Measurements from ENCODE around the gene NET1.

NET1 gene

GRCh38 chr10:5381187-5381586 lies 31.2 kb upstream of the NET1 start:
- Histone ChIP-seq H3K27ac (replicated peaks; ENCODE audit: low read length) (no peak overlapping the region), H2AFZ (ENCODE audit: low read length) (no peak overlapping the region), H3K36me3 (replicated peaks in 1 of 2; ENCODE audit: control insufficient read depth in 2 of 2, insufficient read depth in 2 of 2, low read length in 2 of 2) (no peaks in the 10 kb centered on the region), H3K4me1 (ENCODE audit: control insufficient read depth in 2 of 2, insufficient read depth in 1 of 2, low read depth in 1 of 2, low read length in 2 of 2) (peaks cover 0 to 2% of the 10 kb centered on the region in 2 donors), H3K18ac (ENCODE audit: low read length) (no peak overlapping the region), H3K23ac (ENCODE audit: low read depth, low read length, poor library complexity) (no peak overlapping the region), H4K91ac (ENCODE audit: low read depth, low read length, poor library complexity) (no peak overlapping the region), H3K9me3 (replicated peaks in 1 of 2; ENCODE audit: control insufficient read depth in 2 of 2, insufficient read depth in 1 of 2, low read depth in 1 of 2, low read length in 2 of 2) (peaks cover 0 to 3% of the 10 kb centered on the region in 2 donors), H2BK5ac (ENCODE audit: low read length) (no peak overlapping the region), H3K9ac (ENCODE audit: low read depth, low read length, poor library complexity) (no peak overlapping the region), H3K14ac (ENCODE audit: low read length) (peak overlapping the region; percentile 11), H2BK120ac (ENCODE audit: low read depth, low read length) (no peak overlapping the region), H2AK5ac (ENCODE audit: low read depth, low read length) (no peak overlapping the region), H3K79me1 (ENCODE audit: low read depth, low read length) (no peaks in the 10 kb centered on the region), H3K27me3 (ENCODE audit: control insufficient read depth in 3 of 3, insufficient read depth in 3 of 3, low read depth in 1 of 3, low read length in 3 of 3) (peaks cover 0 to 1% (median 0%) of the 10 kb centered on the region in 3 experiments), H2BK15ac (ENCODE audit: low read length) (no peak overlapping the region), H4K8ac (ENCODE audit: low read depth, low read length) (no peak overlapping the region), H3K4me3 (ENCODE audit: low read length in 2 of 2) (peak overlapping the region in 1 of 2 donors; percentile 57), H3K4ac (ENCODE audit: low read length) (no peak overlapping the region), H3K4me2 (ENCODE audit: insufficient read depth, low read length, poor library complexity, severe bottlenecking) (no peak overlapping the region), H2BK12ac (ENCODE audit: low read length) (no peak overlapping the region)
- 100% methylated on average over 1 of the region's 2 CpGs; no CpG with 5 or more reads in 1 of the 2 donors for WGBS, 2 donors (ENCODE audit: extremely low coverage in 2 of 2, insufficient read length in 2 of 2, insufficient replicate concordance in 1 of 2)
- no peak for DNase-seq (ENCODE audit: low spot score)

GRCh38 chr10:5385224-5385623 lies 27.1 kb upstream of the NET1 start:
- H3K18ac ChIP-seq (ENCODE audit: low read length): no peak overlapping the region
- no peak overlapping the region for H2AK5ac ChIP-seq (ENCODE audit: low read depth, low read length)
- H3K9ac ChIP-seq (ENCODE audit: low read depth, low read length, poor library complexity): no peak overlapping the region
- H3K27ac ChIP-seq (replicated peaks; ENCODE audit: low read length): no peak overlapping the region
- no peak overlapping the region for H3K4me3 ChIP-seq (ENCODE audit: low read length in 2 of 2)
- no peak overlapping the region for H2BK12ac ChIP-seq (ENCODE audit: low read length)
- no peak overlapping the region for H3K4me2 ChIP-seq (ENCODE audit: insufficient read depth, low read length, poor library complexity, severe bottlenecking)
- peaks cover 0 to 2% (median 0%) of the 10 kb centered on the region in 3 experiments for H3K27me3 ChIP-seq (ENCODE audit: control insufficient read depth in 3 of 3, insufficient read depth in 3 of 3, low read depth in 1 of 3, low read length in 3 of 3)
- H3K79me1 ChIP-seq (ENCODE audit: low read depth, low read length): no peaks in the 10 kb centered on the region
- no peak for DNase-seq (ENCODE audit: low spot score)
- H3K9me3 ChIP-seq (replicated peaks in 1 of 2; ENCODE audit: control insufficient read depth in 2 of 2, insufficient read depth in 1 of 2, low read depth in 1 of 2, low read length in 2 of 2): peaks cover 3 to 4% of the 10 kb centered on the region in 2 donors
- no peak overlapping the region for H3K4ac ChIP-seq (ENCODE audit: low read length)
- H3K23ac ChIP-seq (ENCODE audit: low read depth, low read length, poor library complexity): no peak overlapping the region
- no peak overlapping the region for H4K91ac ChIP-seq (ENCODE audit: low read depth, low read length, poor library complexity)
- H3K36me3 ChIP-seq (replicated peaks in 1 of 2; ENCODE audit: control insufficient read depth in 2 of 2, insufficient read depth in 2 of 2, low read length in 2 of 2): no peaks in the 10 kb centered on the region
- H2BK5ac ChIP-seq (ENCODE audit: low read length): no peak overlapping the region
- no peak overlapping the region for H4K8ac ChIP-seq (ENCODE audit: low read depth, low read length)
- WGBS, 2 donors (ENCODE audit: extremely low coverage in 2 of 2, insufficient read length in 2 of 2, insufficient replicate concordance in 1 of 2): no CpG with 5 or more reads among the region's 2 CpGs
- H2AFZ ChIP-seq (ENCODE audit: low read length): no peak overlapping the region
- no peaks in the 10 kb centered on the region for H3K4me1 ChIP-seq (ENCODE audit: control insufficient read depth in 2 of 2, insufficient read depth in 1 of 2, low read depth in 1 of 2, low read length in 2 of 2)
- H3K14ac ChIP-seq (ENCODE audit: low read length): no peak overlapping the region
- no peak overlapping the region for H2BK120ac ChIP-seq (ENCODE audit: low read depth, low read length)
- H2BK15ac ChIP-seq (ENCODE audit: low read length): no peak overlapping the region

GRCh38 chr10:5387169-5387568 lies 25.2 kb upstream of the NET1 start:
- H3K27ac ChIP-seq (replicated peaks; ENCODE audit: low read length): no peak overlapping the region
- peaks cover 0 to 2% (median 0%) of the 10 kb centered on the region in 3 experiments for H3K27me3 ChIP-seq (ENCODE audit: control insufficient read depth in 3 of 3, insufficient read depth in 3 of 3, low read depth in 1 of 3, low read length in 3 of 3)
- no peaks in the 10 kb centered on the region for H3K4me1 ChIP-seq (ENCODE audit: control insufficient read depth in 2 of 2, insufficient read depth in 1 of 2, low read depth in 1 of 2, low read length in 2 of 2)
- H3K4me2 ChIP-seq (ENCODE audit: insufficient read depth, low read length, poor library complexity, severe bottlenecking): no peak overlapping the region
- H3K36me3 ChIP-seq (replicated peaks in 1 of 2; ENCODE audit: control insufficient read depth in 2 of 2, insufficient read depth in 2 of 2, low read length in 2 of 2): no peaks in the 10 kb centered on the region
- no peak overlapping the region for H2BK12ac ChIP-seq (ENCODE audit: low read length)
- DNase-seq (ENCODE audit: low spot score): no peak
- H2AK5ac ChIP-seq (ENCODE audit: low read depth, low read length): no peak overlapping the region
- H3K4ac ChIP-seq (ENCODE audit: low read length): no peak overlapping the region
- H2BK15ac ChIP-seq (ENCODE audit: low read length): no peak overlapping the region
- H3K4me3 ChIP-seq (ENCODE audit: low read length in 2 of 2): no peak overlapping the region
- H3K23ac ChIP-seq (ENCODE audit: low read depth, low read length, poor library complexity): no peak overlapping the region
- H2BK120ac ChIP-seq (ENCODE audit: low read depth, low read length): no peak overlapping the region
- no peaks in the 10 kb centered on the region for H3K79me1 ChIP-seq (ENCODE audit: low read depth, low read length)
- H3K18ac ChIP-seq (ENCODE audit: low read length): no peak overlapping the region
- WGBS, 2 donors (ENCODE audit: extremely low coverage in 2 of 2, insufficient read length in 2 of 2, insufficient replicate concordance in 1 of 2): no CpG with 5 or more reads among the region's 5 CpGs
- no peak overlapping the region for H2AFZ ChIP-seq (ENCODE audit: low read length)
- H4K8ac ChIP-seq (ENCODE audit: low read depth, low read length): no peak overlapping the region
- H3K14ac ChIP-seq (ENCODE audit: low read length): no peak overlapping the region
- H2BK5ac ChIP-seq (ENCODE audit: low read length): no peak overlapping the region
- H4K91ac ChIP-seq (ENCODE audit: low read depth, low read length, poor library complexity): no peak overlapping the region
- H3K9ac ChIP-seq (ENCODE audit: low read depth, low read length, poor library complexity): no peak overlapping the region
- peaks cover 4 to 15% of the 10 kb centered on the region in 2 donors for H3K9me3 ChIP-seq (replicated peaks in 1 of 2; ENCODE audit: control insufficient read depth in 2 of 2, insufficient read depth in 1 of 2, low read depth in 1 of 2, low read length in 2 of 2)

- Histone ChIP-seq H3K27ac (replicated peaks; ENCODE audit: low read length) (no peak overlapping the region), H2AFZ (ENCODE audit: low read length) (no peak overlapping the region), H3K4me2 (ENCODE audit: insufficient read depth, low read length, poor library complexity, severe bottlenecking) (no peak overlapping the region), H3K9ac (ENCODE audit: low read depth, low read length, poor library complexity) (no peak overlapping the region), H2BK120ac (ENCODE audit: low read depth, low read length) (no peak overlapping the region), H3K79me1 (ENCODE audit: low read depth, low read length) (no peaks in the 10 kb centered on the region), H3K18ac (ENCODE audit: low read length) (no peak overlapping the region), H4K91ac (ENCODE audit: low read depth, low read length, poor library complexity) (no peak overlapping the region), H3K27me3 (ENCODE audit: control insufficient read depth in 3 of 3, insufficient read depth in 3 of 3, low read depth in 1 of 3, low read length in 3 of 3) (peaks cover 0 to 2% (median 0%) of the 10 kb centered on the region in 3 experiments), H3K36me3 (replicated peaks in 1 of 2; ENCODE audit: control insufficient read depth in 2 of 2, insufficient read depth in 2 of 2, low read length in 2 of 2) (no peaks in the 10 kb centered on the region), H3K14ac (ENCODE audit: low read length) (no peak overlapping the region), H3K4me3 (ENCODE audit: low read length in 2 of 2) (no peak overlapping the region), H4K8ac (ENCODE audit: low read depth, low read length) (no peak overlapping the region), H2AK5ac (ENCODE audit: low read depth, low read length) (no peak overlapping the region), H3K4ac (ENCODE audit: low read length) (no peak overlapping the region), H3K4me1 (ENCODE audit: control insufficient read depth in 2 of 2, insufficient read depth in 1 of 2, low read depth in 1 of 2, low read length in 2 of 2) (no peaks in the 10 kb centered on the region), H2BK5ac (ENCODE audit: low read length) (no peak overlapping the region), H3K23ac (ENCODE audit: low read depth, low read length, poor library complexity) (no peak overlapping the region), H2BK15ac (ENCODE audit: low read length) (no peak overlapping the region), H3K9me3 (replicated peaks in 1 of 2; ENCODE audit: control insufficient read depth in 2 of 2, insufficient read depth in 1 of 2, low read depth in 1 of 2, low read length in 2 of 2) (peaks cover 5 to 15% of the 10 kb centered on the region in 2 donors), H2BK12ac (ENCODE audit: low read length) (no peak overlapping the region)
- no peak for DNase-seq (ENCODE audit: low spot score)
- no CpG with 5 or more reads among the region's 1 CpG for WGBS, 2 donors (ENCODE audit: extremely low coverage in 2 of 2, insufficient read length in 2 of 2, insufficient replicate concordance in 1 of 2)
These were observed 21.7 kb upstream of the NET1 start for GRCh38 chr10:5390607-5391205.

Measured in neuronal stem cell (in vitro differentiated cells).